ENCODE data around the gene ZNF609.

DNA sequence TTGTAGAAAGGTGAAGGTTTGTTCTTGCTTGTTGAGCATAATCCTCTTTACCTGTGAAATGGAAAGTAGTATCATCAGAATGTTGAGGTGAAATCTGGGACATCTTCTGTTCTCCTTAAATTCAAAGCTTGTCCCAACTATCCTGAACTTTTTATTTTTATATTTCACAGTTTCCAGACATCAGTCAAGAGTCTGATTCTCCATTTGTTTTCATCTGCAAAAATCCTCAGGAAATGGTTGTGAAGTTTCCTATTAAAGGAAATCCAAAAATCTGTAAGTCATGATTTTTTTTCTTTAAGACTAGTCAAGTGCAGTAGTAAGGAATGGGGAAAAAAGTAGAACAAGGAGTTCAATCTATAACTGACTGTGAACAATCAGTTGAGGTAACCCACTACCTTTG is 15.5 kb upstream of the ZNF609 start:
- TF ChIP-seq, protein P1, sequence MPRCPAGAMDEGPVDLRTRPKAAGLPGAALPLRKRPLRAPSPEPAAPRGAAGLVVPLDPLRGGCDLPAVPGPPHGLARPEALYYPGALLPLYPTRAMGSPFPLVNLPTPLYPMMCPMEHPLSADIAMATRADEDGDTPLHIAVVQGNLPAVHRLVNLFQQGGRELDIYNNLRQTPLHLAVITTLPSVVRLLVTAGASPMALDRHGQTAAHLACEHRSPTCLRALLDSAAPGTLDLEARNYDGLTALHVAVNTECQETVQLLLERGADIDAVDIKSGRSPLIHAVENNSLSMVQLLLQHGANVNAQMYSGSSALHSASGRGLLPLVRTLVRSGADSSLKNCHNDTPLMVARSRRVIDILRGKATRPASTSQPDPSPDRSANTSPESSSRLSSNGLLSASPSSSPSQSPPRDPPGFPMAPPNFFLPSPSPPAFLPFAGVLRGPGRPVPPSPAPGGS (IDR thresholded peaks at IDR 0.05) = no peak
- TF ChIP-seq RAD21 (conservative IDR thresholded peaks at IDR 0.05 in 1 of 2, IDR thresholded peaks at IDR 0.05 in 1 of 2) (no peak), POLR2AphosphoS2 (conservative IDR thresholded peaks at IDR 0.05; ENCODE audit: low read length) (no peak), POLR2A (IDR thresholded peaks at IDR 0.05; ENCODE audit: low read length) (no peak)

All from A549 (cell line).